Left ventricle myocardium superior (tissue), 1 donor: ENCODE results near the gene VMP1. TPM values are rescaled to one million over a fixed set of nuclear protein-coding genes. Genes with fewer than 3 reads are reported as not detected.
"Not testable (repeated sequence)": the region's sequence is repeated elsewhere in the genome, so short reads cannot be mapped to it uniquely, and the experiment has no call there.

ENCODE experiments used
- ATAC-seq: fragments of 200-7000 bp; cut with Tn5 transposase; one replicate; pipeline ENCODE4 v1.9.1; 2020; ENCODE audit warnings: mild to moderate bottlenecking, moderate library complexity
- DNase-seq: peaks from one replicate; pipeline ENCODE4 v3.0.0-alpha.2; 2020
- intact Hi-C: fragments of 100-400 bp; cut with micrococcal nuclease; formaldehyde crosslinking; loops from one replicate; pipeline ENCODE4 v1.11.0; 2022
- total RNA-seq: library from RNA; stranded (reverse); fragmentation: NEBNext Ultra II Directional; extraction: Animal tissue kit (Norgen Biotek cat#: 25700); gene quantifications from one replicate; pipeline ENCODE4 v1.2.1, GENCODE V29; 2021
- donor health status: DM: no; HTN: yes; CAD: no; lungs with severe emphysema.

Gene VMP1
- total RNA-seq, 1 donor from 2014 or later, result 55.9 TPM

DNA sequence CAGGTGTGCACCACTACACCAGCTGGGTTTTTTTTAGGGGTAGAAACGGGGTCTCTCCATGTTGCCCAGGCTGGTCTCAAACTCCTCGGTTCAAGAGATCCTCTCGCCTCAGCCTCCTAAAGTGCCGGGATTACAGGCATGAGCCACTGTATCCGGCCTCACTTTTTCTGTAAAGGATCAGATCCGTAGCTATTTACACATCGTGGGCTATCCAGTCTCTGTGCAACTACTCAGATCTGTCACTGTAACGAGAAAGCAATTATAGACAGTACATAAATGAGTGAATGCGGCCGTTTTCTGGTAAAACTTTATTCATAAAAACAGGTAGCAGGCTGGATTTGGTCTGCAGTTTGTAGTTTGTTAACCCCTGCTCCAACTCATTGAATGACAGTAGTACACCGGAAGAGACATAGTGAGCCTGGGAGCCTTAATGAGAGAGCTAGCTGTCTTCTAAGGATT, 44.5 kb downstream of the VMP1 start:
- DNase-seq (no peak), ATAC-seq (no peak)
- intact Hi-C loops, result no loop called here

DNA sequence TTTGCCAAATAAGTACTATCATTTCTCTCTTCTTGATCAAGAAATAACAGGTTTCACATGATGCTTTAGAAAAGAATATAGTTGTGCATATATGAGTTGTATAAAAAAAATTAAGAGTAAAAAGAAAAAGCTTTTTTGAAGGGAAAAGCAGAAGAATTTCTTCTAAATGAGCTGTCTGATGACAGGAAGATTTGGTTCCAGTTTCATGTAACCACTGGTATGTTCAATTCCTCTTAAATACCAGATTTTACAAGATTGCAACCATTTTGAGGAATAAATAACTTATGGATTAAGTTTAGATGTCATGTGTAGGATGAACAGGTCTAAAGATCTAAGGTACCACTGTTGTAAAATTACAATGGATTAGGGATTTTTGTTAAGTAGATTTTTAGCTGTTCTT, 45.0 kb downstream of the VMP1 start:
- DNase-seq (no peak), ATAC-seq (no peak)

DNA sequence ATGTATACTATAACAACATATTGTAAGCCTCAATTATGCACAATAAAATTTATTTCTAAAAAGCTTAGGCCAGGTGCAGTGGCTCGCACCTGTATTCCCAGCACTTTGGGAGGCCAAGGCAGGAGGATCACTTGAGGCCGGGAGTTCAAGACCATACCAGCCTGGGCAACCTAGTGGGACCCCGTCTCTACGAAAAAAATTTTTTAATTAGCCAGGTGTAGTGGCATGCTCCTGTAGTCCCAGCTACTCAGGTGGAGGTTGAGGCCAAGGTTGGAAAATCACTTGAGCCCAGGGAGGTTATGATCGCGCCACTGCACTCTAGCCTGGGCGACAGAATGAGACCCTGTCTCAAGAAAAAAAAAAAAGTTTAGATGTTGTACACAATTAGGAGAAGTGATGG, 45.5 kb downstream of the VMP1 start:
- ATAC-seq (peak; percentile 11), DNase-seq (no peak)
- intact Hi-C loops, result no loop called here

More for the DNA sequence above, 45.0 kb downstream of the VMP1 start:
- intact Hi-C loops, result no loop called here

DNA sequence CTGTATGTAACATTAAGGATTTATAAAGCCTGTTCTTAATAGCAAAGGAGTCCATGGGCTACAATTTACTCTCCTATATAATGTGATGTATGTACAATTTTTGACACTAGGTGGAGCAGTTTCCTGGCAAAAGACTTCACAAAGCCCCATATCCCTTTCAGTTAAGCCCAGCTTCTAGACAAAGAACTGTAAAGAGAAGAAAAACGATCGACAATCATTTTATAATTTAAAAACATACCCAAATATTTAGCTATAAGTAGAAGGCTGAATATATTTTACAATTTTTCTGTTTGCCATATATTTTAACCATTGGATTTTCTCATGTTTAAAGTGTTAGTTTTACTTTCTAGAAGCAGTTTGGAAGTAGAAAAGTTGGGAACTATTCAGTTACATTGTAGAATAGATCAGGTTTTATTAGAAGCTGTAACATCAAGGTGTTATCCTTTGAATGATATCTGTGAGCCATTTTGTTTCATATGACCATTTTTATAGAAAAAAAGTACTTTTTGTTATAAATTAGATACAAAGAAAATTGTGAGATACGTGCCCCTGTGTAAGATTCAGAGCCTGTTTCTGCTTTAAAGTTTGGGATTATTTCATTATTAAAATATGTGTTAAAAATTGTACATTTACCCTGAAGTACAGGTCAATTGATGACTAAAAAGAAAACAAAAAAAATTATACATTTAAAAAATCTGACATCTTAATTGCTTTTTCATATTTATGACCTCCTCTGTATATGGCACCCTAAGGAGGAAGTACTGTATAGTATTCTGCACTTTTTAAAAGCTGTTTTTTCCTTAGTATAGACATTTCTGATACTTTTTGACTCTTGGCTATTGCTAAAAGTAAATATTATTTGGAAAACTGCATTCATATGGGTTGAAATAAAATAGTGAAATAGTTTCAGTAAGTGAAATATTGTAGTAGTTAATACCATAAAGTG, 46.3 kb downstream of the VMP1 start:
- DNase-seq, result no peak
- intact Hi-C loops, result no loop called here
- ATAC-seq, result peak; percentile 94

GRCh38 chr17:59754552-59754951, 47.1 kb downstream of the VMP1 start:
- no peak for ATAC-seq
- intact Hi-C loops, result no loop called here
- no peak for DNase-seq

GRCh38 chr17:59755069-59755468, 47.6 kb downstream of the VMP1 start:
- ATAC-seq, intact Hi-C loops, DNase-seq: not testable (repeated sequence)

DNA sequence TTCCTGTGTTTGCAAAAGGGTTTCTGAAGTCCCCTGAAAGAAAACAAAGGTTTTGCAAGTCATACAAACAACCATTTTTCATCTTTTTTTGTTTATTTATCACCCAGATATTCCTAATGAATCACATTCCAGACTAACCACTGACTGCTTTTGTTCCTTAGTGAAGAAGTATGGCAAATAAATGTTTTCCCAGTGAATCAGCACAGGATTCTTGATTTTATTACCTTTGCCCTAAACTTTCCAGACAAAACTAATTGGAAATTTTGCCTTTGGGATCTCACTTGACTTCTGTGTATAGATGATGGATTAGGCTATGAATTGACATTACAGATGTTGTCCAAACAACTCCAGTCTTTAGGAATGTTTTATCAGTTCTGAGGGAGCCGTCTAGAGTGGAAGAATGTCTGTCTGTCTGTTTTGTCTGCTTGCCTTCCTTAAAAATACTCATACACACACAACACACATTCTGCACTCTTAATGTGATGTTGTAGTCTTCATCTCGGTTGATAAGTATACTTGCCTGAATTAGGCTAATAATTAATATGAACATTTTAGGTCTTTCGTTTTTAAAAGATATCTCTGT, 48.9 kb downstream of the VMP1 start:
- intact Hi-C loops, result no loop called here
- ATAC-seq, result no peak

GRCh38 chr17:59757043-59757442, 49.6 kb downstream of the VMP1 start:
- intact Hi-C loops, result no loop called here
- no peak for ATAC-seq
- no peak for DNase-seq

More for the DNA sequence above, 48.9 kb downstream of the VMP1 start:
- no peak for DNase-seq

DNA sequence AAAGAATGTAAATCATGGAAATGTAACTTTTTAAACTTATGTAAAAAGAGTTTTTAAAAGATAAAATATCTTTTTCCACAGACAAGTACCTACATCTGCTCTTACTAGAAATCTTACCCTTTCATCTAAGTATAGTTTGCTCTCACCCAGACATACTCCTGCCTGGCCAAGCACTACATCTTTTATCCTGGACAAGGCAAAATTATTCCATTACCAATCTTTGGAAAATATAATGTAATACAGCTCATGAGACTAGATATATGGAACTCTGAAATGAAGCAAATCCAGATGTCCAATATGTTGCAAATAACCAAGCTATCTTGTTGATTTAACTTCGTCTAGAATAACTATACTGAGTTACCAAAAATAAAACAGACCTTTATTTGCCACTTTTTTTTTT, 50.0 kb downstream of the VMP1 start:
- ATAC-seq (no peak), DNase-seq (no peak)
- intact Hi-C loops, result no loop called here

DNA sequence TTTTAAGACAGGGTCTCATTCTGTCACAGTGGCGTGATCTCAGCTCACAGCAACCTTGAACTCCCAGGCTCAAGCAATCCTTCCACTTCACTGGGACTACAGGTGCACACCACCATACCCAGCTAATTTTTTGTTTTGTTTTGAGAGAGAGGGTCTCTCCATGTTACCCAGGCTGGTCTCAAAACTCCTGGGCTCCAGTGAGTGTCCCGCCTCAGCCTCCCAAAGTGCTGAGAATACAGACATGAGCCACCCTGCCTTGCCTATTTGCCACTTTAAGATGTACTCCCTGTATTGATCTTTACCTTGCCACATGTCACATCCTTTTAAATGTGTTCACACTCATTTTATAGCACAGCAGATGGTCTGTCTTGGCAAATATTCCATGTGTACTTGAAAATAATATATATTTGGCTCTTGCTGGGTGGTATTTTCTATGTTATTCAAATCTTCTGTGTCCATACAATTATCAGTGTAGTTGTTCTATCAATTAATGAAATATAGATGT, 50.5 kb downstream of the VMP1 start:
- no peak for DNase-seq
- no peak for ATAC-seq
- intact Hi-C loops, result no loop called here

DNA sequence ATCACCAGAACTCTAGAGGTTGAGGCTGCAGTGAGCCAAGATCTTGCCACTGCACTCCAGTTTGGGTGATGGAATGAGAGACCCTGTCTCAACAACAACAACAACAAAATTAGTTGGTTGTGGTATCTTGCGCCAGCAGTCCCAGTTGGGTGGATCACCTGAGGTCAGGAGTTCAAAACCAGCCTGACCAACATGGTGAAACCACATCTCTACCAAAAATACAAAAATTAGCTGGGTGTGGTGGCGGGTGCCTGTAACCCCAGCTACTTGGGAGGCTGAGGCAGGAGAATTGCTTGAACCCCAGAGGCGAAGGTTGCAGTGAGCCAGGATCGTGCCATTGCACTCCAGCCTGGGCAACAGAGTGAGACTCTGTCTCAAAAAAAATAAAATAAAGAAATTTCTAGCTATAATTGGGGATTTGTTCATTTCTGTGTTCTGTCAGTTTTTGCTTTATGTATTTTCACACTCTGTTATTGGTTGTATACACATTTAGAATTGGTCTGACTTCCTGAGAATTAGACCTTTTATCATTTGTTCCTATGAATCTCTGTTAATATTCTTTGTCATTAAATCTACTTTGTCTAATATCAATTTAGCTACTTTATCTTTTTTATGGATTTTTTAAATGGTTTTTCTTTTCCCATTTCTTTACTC, 51.7 kb downstream of the VMP1 start:
- ATAC-seq, DNase-seq, intact Hi-C loops: not testable (repeated sequence)

DNA sequence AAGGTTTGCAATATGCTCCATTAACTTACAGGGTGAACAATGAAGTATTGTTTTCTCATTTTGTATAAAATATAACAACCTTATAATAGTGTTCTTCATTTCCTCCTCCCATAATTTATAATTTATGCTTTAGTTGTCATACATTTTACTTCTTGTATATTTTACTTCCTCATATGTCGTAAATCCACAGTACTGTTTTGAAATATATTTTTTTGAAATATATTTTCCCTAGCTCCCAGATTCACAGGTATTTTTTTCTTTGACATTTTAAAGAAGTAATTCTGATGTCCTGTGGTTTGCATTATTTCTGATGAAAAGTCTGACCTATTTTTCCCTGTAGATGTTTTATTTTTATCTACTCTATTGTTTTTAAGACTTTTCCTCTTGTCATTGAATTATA, 52.7 kb downstream of the VMP1 start:
- no peak for DNase-seq
- intact Hi-C loops, result no loop called here
- no peak for ATAC-seq

DNA sequence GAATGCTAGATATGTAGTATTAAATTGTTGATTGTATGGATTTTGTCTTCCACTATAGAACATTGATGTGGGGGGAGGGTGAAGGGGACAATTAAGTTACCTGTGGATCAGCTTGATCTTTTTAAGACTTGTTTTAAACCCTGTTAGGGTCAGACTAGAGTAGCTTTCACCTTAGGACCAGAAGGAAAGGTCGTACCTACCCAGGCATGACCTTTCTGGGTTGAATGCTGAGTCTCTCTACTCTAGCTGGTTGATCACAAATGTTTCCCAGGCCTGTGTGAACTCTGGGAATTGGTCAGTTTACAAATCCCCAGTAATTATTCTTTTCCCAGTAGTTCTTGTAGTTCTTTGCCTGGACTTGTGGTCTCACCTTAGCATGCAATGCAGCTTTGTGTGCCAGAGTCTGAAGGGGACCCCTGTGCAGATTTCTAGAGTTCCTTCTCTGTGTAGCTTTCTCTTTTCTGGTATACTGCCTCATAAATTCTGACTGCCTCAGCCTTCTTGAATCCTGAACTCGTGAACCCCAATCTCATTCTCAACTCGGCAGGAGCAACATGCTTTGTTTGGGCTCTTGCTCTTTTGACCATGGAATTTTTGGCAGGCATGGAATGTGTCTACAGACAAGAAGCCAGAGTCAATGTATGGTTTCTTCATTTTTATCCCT, 54.1 kb downstream of the VMP1 start:
- DNase-seq (no peak), ATAC-seq (no peak)
- intact Hi-C loops, result no loop called here

- intact Hi-C loops, result no loop called here
- no peak for ATAC-seq
- DNase-seq, result no peak
Measured at GRCh38 chr17:59762049-59762823, 54.8 kb downstream of the VMP1 start.

DNA sequence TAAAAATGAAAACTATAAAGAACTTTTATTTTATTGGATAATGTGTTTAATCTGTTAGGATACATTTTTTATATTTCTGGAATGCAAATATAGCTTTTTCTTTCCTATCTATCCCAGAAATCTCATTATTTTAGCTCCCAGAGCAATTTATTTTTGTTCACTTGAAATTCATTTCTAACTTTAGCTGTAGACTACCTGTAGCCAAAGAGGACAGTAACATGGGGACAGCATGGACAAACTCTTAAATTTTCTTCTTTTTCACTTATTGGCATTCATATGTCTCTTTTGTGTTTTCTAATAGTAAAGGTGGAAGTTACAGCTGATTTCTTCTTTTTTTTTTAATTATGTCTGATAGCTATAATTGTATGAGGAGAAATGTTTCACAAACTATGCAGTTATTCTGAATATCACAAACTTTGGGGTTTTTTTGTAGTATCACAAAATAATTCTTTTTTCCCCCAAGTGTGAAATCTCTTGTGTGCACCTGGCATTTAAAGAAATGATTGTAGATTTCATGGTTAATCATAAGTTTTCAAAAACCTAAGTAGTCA, 55.4 kb downstream of the VMP1 start:
- intact Hi-C loops, result no loop called here
- DNase-seq, result no peak
- no peak for ATAC-seq

DNA sequence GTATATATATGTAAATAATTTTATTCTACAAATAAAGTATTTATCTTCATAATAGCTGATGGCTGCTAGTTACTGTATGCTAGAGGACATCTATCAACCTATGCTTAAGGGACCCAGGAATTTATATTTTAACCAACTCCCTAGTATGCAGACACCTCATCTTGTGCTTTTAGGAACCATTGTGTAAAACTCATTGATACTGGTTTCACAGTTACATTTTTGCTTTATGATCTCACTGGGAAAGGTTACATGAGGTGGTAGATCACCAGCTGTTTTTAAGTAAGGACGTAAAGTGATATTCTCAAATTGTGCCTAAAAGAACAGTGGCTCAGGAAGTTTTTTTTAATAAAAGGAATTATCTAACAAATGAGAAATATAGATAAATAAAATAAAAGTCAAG, 56.4 kb downstream of the VMP1 start:
- DNase-seq (no peak), ATAC-seq (no peak)
- intact Hi-C loops, result no loop called here

DNA sequence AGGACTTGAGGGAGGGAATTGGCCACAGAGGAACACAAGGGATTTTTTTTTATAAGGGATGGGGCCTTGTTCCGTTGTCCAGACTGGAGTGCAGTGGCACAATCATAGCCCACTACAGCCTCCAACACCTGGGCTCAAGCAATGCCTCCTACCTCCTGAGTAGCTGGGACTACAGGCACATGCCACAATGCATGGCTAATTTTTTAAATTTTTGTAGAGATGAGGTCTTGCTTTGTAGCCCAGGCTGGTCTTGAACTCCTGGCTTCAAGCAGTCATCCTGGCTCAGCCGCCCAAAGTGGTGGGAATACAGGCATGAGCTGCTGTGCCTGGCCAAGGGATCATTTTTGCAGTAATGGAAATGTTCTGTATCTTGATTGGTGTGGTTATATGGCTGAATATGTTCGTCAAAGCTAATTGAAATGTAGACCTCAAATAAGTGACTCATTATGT, 56.9 kb downstream of the VMP1 start:
- DNase-seq (no peak), ATAC-seq (no peak)
- intact Hi-C loops, result no loop called here

DNA sequence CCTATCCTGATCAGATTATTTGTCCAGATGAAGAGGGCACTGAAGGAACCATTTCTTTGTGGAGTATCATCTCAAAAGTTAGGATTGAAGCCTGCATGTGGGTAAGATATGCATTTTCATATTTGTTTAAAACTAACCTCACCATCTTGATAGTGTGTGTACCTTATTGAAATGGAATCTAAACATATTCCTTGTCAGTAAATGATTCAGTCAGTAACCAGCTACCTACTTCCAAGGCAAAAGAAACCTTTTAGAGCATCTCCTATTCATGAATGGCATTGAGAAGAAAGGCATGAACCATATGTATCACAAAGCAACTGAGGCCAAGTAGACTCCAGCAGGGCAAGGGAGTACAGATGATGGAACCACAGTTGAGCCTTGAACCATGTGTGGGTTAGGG, 57.6 kb downstream of the VMP1 start:
- no peak for DNase-seq
- intact Hi-C loops, result no loop called here
- no peak for ATAC-seq
